ENCODE results near the gene FAM135A.

- TF ChIP-seq CTCF (IDR thresholded peaks at IDR 0.05) (no peak), POLR2AphosphoS5 (IDR thresholded peaks at IDR 0.05) (no peak), POLR2A (IDR thresholded peaks at IDR 0.05) (no peak), EP300 (IDR thresholded peaks at IDR 0.05) (no peak)
These were observed 76.1 kb downstream of the FAM135A start for GRCh38 chr6:70489364-70489763.

Measured in suprapubic skin (tissue), 4 donors.